ENCODE results near the gene CLBA1.
A peak's percentile ranks its signal among the peaks of the same experiment; 100 is the strongest.

Gene CLBA1

GRCh38 chr14:104970231-104971068 lies 15.1 kb upstream of the CLBA1 start:
- peak; percentile 26 for DNase-seq

GRCh38 chr14:104971447-104972240 lies 13.9 kb upstream of the CLBA1 start:
- DNase-seq: peak; percentile 27

- DNase-seq: peak; percentile 25
These were observed 13.1 kb upstream of the CLBA1 start for GRCh38 chr14:104972301-104973134.

- no peak for DNase-seq
These were observed 12.5 kb upstream of the CLBA1 start for GRCh38 chr14:104973135-104973384.

- DNase-seq: no peak
These were observed 12.0 kb upstream of the CLBA1 start for GRCh38 chr14:104973385-104974145.

- DNase-seq: no peak
These were observed 11.4 kb upstream of the CLBA1 start for GRCh38 chr14:104974146-104974541.

GRCh38 chr14:104974665-104975390 lies 10.8 kb upstream of the CLBA1 start:
- DNase-seq: no peak

- no peak for DNase-seq
These were observed 9.9 kb upstream of the CLBA1 start for GRCh38 chr14:104975481-104976197.

- DNase-seq: peak; percentile 91
These were observed 9.2 kb upstream of the CLBA1 start for GRCh38 chr14:104976198-104977007.

- no peak for DNase-seq
These were observed 8.4 kb upstream of the CLBA1 start for GRCh38 chr14:104977008-104977680.

- peak; percentile 60 for DNase-seq
These were observed 7.6 kb upstream of the CLBA1 start, which contains the start of gene AHNAK2 for GRCh38 chr14:104977681-104978653. AHNAK2 (minus strand) TSS chr14:104978374; CDS start chr14:104978237, 137 bp downstream.

- no peak for DNase-seq
These were observed 6.6 kb upstream of the CLBA1 start for GRCh38 chr14:104978746-104979691.

- no peak for DNase-seq
These were observed 5.6 kb upstream of the CLBA1 start for GRCh38 chr14:104979758-104980610.

- no peak for DNase-seq
These were observed 4.7 kb upstream of the CLBA1 start for GRCh38 chr14:104980611-104981531.

Data from activated CD4-positive, CD25-positive, alpha-beta regulatory T cell treated with anti-CD3 and anti-CD28 coated beads, Interleukin-2, amount 50 U/mL, for 72 hours (primary cell).